Muscle layer of colon (tissue), 2 donors: Measurements from ENCODE around the gene TTPAL.
"Not testable (repeated sequence)": the region's sequence is repeated elsewhere in the genome, so short reads cannot be mapped to it uniquely, and the experiment has no call there.

ENCODE experiments used
- H3K27ac ChIP-seq: one replicate; pipeline ENCODE4 v1.7.0; 2013; ENCODE audit warnings: low read depth, mild to moderate bottlenecking, low read length, moderate library complexity
- H3K27me3 ChIP-seq, 2 donors: one replicate each; pipeline ENCODE4 v1.7.0; 2013; ENCODE audit warnings: low read length in 2 of 2, mild to moderate bottlenecking in 2 of 2; ENCODE audit not compliant: insufficient read depth in 2 of 2, control insufficient read depth in 1 of 2
- H3K36me3 ChIP-seq: one replicate; pipeline ENCODE4 v1.7.0; 2013; ENCODE audit warnings: mild to moderate bottlenecking, low read length; ENCODE audit not compliant: insufficient read depth
- H3K4me1 ChIP-seq: one replicate; pipeline ENCODE4 v1.7.0; 2013; ENCODE audit warnings: mild to moderate bottlenecking, low read length; ENCODE audit not compliant: insufficient read depth
- H3K4me3 ChIP-seq, 2 donors: one replicate each; pipeline ENCODE4 v1.7.0; 2013; ENCODE audit warnings: low read length in 2 of 2, low read depth in 1 of 2, mild to moderate bottlenecking in 1 of 2, moderate library complexity in 1 of 2
- H3K9ac ChIP-seq: one replicate; pipeline ENCODE4 v1.7.0; 2013; ENCODE audit warnings: low read length
- H3K9me3 ChIP-seq: one replicate; pipeline ENCODE4 v1.7.0; 2013; ENCODE audit warnings: mild to moderate bottlenecking, low read length
- donor health status: abdominal sarcoma.
- donor health status: Adenocarcinoma of cecum.

The TTPAL gene

DNA sequence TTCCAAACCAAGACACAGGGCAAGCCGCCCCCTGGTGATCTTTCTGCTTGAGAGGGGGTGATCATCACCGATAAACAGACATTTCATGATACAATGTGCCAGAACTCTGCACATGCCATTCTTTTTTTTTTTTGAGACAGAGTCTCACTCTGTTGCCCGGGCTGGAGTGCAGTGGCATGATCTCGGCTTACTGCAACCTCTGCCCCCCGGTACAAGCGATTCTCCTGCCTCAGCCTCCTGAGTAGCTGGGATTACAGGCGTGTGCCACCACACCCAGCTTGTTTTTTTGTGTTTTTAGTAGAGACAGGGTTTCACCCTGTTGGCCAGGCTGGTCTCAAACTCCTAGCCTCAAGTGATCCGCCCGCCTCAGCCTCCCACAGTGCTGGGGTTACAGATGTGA, 3.4 kb upstream of the TTPAL start:
- H3K9ac ChIP-seq, H3K27ac ChIP-seq, H3K4me1 ChIP-seq, H3K36me3 ChIP-seq, H3K27me3 ChIP-seq, H3K4me3 ChIP-seq, H3K9me3 ChIP-seq: not testable (repeated sequence)

DNA sequence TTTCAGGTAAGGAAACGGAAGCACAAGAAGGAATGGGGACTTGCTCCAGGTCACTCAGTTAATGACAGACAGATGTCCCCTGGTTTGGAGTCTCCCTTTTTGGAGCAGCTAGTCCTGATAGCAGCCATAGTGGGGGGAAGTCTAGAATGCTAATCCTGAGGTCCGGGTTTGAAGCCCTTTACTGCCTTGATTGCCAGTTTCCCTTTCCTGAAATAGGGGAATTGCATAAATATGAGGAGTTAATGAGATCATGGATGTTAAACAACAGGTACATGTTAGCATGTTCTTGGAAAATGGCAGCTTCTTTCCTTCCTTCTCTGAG, 341 bp upstream of the TTPAL start:
- Histone ChIP-seq H3K9me3 (no peaks in the 10 kb centered on the region), H3K27me3 (no peaks in the 10 kb centered on the region), H3K9ac (peak overlapping the region; percentile 52), H3K27ac (peak overlapping the region; percentile 94), H3K4me3 (peak overlapping the region; percentile 71 to 75), H3K36me3 (peaks cover 2% of the 10 kb centered on the region), H3K4me1 (peaks cover 7% of the 10 kb centered on the region)

GRCh38 chr20:44477151-44477550, 1.5 kb downstream of the TTPAL start:
- Histone ChIP-seq H3K27ac (no peak overlapping the region), H3K36me3 (peaks cover 17% of the 10 kb centered on the region), H3K9me3 (no peaks in the 10 kb centered on the region), H3K9ac (no peak overlapping the region), H3K4me1 (peaks cover 7% of the 10 kb centered on the region), H3K27me3 (no peaks in the 10 kb centered on the region), H3K4me3 (no peak overlapping the region)

- H3K9me3 ChIP-seq: no peaks in the 10 kb centered on the region
- H3K4me1 ChIP-seq: peaks cover 7% of the 10 kb centered on the region
- no peaks in the 10 kb centered on the region for H3K27me3 ChIP-seq
- no peak overlapping the region for H3K27ac ChIP-seq
- H3K9ac ChIP-seq: no peak overlapping the region
- H3K36me3 ChIP-seq: peaks cover 20% of the 10 kb centered on the region
- H3K4me3 ChIP-seq: no peak overlapping the region
These were observed 2.5 kb downstream of the TTPAL start for GRCh38 chr20:44478206-44478605.

- H3K36me3 ChIP-seq: peaks cover 34% of the 10 kb centered on the region
- no peaks in the 10 kb centered on the region for H3K27me3 ChIP-seq
- no peaks in the 10 kb centered on the region for H3K9me3 ChIP-seq
- H3K27ac ChIP-seq: no peak overlapping the region
- no peak overlapping the region for H3K4me3 ChIP-seq
- no peak overlapping the region for H3K9ac ChIP-seq
- peaks cover 7% of the 10 kb centered on the region for H3K4me1 ChIP-seq
These were observed 4.0 kb downstream of the TTPAL start for GRCh38 chr20:44479643-44480042.

- Histone ChIP-seq H3K27ac (no peak overlapping the region), H3K4me1 (peaks cover 4% of the 10 kb centered on the region), H3K27me3 (no peaks in the 10 kb centered on the region), H3K36me3 (peaks cover 35% of the 10 kb centered on the region), H3K9me3 (no peaks in the 10 kb centered on the region), H3K9ac (no peak overlapping the region), H3K4me3 (no peak overlapping the region)
These were observed 4.4 kb downstream of the TTPAL start for GRCh38 chr20:44480097-44480496.

GRCh38 chr20:44481719-44482416, 6.2 kb downstream of the TTPAL start:
- Histone ChIP-seq H3K36me3 (peaks cover 41% of the 10 kb centered on the region), H3K4me1 (no peaks in the 10 kb centered on the region), H3K27me3 (no peaks in the 10 kb centered on the region), H3K4me3 (no peak overlapping the region), H3K9ac (no peak overlapping the region), H3K27ac (no peak overlapping the region), H3K9me3 (no peaks in the 10 kb centered on the region)

- peaks cover 41% of the 10 kb centered on the region for H3K36me3 ChIP-seq
These were observed 7.4 kb downstream of the TTPAL start for GRCh38 chr20:44483112-44483511.

DNA sequence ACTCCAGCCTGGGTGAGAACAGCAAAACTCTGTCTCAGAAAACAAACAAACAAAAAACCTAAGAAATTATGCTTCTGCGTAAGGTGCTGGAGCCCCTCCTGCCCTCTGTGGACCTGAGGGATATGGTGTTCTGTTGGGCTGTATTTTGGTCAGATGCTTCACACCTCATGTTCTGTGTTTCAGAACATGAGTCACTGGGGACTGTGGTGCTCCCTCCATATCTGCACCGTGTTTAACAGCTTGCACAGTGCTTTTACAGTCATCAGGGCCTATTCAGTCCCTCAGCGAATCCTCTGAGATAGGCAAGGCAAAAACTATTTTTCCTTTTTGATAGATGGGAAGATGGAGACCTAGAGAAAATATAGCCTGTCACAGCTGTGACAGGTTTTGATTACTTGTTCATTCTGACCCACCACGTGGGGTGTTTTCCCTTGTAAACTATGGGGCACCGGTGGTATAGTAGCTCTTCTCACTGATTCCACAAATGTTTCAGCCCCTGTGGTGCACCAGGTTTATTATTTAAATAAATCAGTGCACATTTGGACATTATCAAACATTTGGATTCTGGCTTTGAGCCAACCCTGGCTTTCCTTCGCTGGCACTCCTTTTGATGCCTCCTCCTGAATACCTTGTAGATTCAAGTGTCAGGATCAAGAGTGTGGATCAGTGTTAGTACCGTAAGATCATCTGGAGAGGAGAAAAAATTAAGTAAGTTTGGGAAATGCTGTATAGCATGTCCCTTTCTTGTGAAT, 9.6 kb downstream of the TTPAL start:
- Histone ChIP-seq H3K4me1 (no peaks in the 10 kb centered on the region), H3K27me3 (no peaks in the 10 kb centered on the region), H3K27ac (no peak overlapping the region), H3K9me3 (no peaks in the 10 kb centered on the region), H3K4me3 (no peak overlapping the region), H3K36me3 (peaks cover 58% of the 10 kb centered on the region), H3K9ac (no peak overlapping the region)

More at GRCh38 chr20:44483112-44483511, 7.4 kb downstream of the TTPAL start:
- Histone ChIP-seq H3K9me3 (no peaks in the 10 kb centered on the region), H3K27ac (no peak overlapping the region), H3K27me3 (no peaks in the 10 kb centered on the region), H3K4me1 (no peaks in the 10 kb centered on the region), H3K9ac (no peak overlapping the region), H3K4me3 (no peak overlapping the region)

DNA sequence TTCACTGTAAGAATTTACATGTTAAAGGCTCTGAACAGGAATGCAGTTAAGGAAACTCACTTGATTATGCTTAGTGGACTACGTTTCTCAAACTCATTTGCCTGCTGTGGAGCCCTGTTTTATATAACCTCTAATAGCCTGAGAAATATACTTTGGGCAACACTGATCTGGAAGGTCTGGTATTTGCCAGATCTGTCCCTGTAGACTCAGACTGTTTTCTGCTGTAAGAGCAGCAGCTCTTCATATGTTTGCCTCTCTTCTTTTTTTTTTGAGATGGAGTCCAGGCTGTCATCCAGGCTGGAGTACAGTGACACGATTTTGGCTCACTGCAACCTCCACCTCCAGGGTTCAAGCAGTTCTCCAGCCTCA, 10.1 kb downstream of the TTPAL start:
- H3K4me3 ChIP-seq: no peak overlapping the region
- peaks cover 57% of the 10 kb centered on the region for H3K36me3 ChIP-seq
- H3K9ac ChIP-seq: no peak overlapping the region
- no peak overlapping the region for H3K27ac ChIP-seq
- H3K27me3 ChIP-seq: no peaks in the 10 kb centered on the region
- no peaks in the 10 kb centered on the region for H3K9me3 ChIP-seq
- no peaks in the 10 kb centered on the region for H3K4me1 ChIP-seq

DNA sequence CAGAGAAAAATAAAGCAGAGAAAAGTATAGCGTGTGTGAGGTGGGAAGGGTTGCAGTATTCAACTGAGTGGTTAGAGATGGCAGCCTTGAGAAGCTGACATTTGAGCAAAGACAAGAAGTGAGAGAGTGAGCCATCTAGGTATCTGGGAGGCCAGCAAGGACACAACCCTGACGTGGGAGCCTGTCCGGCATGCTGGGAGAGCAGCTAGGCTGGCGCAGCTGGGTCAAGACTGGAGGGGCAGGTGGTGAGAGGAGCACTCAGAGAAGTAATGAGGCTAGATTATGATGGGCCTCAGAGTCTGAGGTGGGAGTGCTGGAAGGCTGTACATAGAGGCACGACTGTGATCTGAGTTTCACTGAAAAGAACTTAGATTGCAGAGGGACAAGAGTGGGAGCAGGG, 12.9 kb downstream of the TTPAL start:
- no peak overlapping the region for H3K27ac ChIP-seq
- H3K9ac ChIP-seq: no peak overlapping the region
- H3K4me1 ChIP-seq: no peaks in the 10 kb centered on the region
- H3K36me3 ChIP-seq: peaks cover 51% of the 10 kb centered on the region
- H3K9me3 ChIP-seq: no peaks in the 10 kb centered on the region
- H3K4me3 ChIP-seq: no peak overlapping the region
- no peaks in the 10 kb centered on the region for H3K27me3 ChIP-seq

DNA sequence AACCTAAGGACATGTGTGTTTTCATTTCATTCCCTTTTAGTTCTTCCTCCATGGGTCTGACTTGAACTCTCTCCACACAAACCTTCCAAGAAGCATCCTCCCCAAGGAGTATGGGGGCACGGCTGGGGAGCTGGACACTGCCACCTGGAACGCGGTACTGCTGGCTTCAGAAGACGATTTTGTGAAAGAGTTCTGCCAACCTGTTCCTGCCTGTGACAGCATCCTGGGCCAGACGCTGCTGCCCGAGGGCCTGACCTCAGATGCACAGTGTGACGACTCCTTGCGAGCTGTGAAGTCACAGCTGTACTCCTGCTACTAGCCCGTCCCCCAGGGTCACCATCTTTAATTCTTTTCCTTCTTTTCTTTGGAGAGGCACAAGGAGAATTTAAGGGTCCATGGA, 13.5 kb downstream of the TTPAL start:
- Histone ChIP-seq H3K36me3 (peaks cover 51% of the 10 kb centered on the region), H3K9ac (no peak overlapping the region), H3K4me1 (no peaks in the 10 kb centered on the region), H3K4me3 (no peak overlapping the region), H3K27ac (no peak overlapping the region), H3K27me3 (no peaks in the 10 kb centered on the region), H3K9me3 (no peaks in the 10 kb centered on the region)
